ENCODE results near the gene TRIM26.
"Not testable (repeated sequence)": the region's sequence is repeated elsewhere in the genome, so short reads cannot be mapped to it uniquely, and the experiment has no call there.

GRCh38 chr6:30221956-30222355 lies 8.8 kb upstream of the TRIM26 start:
- TF ChIP-seq ZFP3 (CRISPR knock-in tag; IDR thresholded peaks at IDR 0.05); TOX (CRISPR knock-in tag; IDR thresholded peaks at IDR 0.05; ENCODE audit: borderline replicate concordance); ARNTL (CRISPR knock-in tag; IDR thresholded peaks at IDR 0.05; ENCODE audit: borderline replicate concordance, low read depth); ZNF70 (CRISPR knock-in tag; IDR thresholded peaks at IDR 0.05); PATZ1 (CRISPR knock-in tag; IDR thresholded peaks at IDR 0.05; ENCODE audit: borderline replicate concordance); ESRRG (CRISPR knock-in tag; IDR thresholded peaks at IDR 0.05); GLIS3 (CRISPR knock-in tag; IDR thresholded peaks at IDR 0.05); BACH2 (CRISPR knock-in tag; IDR thresholded peaks at IDR 0.05; ENCODE audit: borderline replicate concordance); TCF4 (CRISPR knock-in tag; IDR thresholded peaks at IDR 0.05; ENCODE audit: borderline replicate concordance); POU6F1 (CRISPR knock-in tag; IDR thresholded peaks at IDR 0.05; ENCODE audit: borderline replicate concordance, low read depth); ISL1 (CRISPR knock-in tag; IDR thresholded peaks at IDR 0.05): not testable (repeated sequence)
